ENCODE data around the gene NAPB.

DNA sequence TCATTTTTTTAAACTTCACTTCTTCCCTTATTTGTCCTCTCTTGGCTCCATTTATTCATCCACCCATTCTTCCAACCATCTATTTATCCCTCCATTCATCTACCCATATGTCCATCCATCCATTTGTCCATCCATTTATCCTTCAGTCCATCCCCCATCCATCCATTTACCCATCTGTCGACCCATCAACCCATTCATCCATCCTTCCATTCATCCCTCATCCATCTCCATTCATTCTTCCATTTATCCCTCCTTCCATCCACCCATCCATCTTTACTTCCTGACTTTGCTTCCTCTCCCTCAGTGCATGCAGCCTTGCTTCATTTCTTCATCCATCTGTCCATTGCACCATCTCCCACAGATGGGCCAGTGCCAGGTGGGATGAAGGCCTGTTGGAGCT, 29.6 kb upstream of the NAPB start:
- no peak for TF ChIP-seq POLR2AphosphoS5 (IDR thresholded peaks at IDR 0.05; ENCODE audit: low read depth, low read length)
- TF ChIP-seq POLR2A (IDR thresholded peaks at IDR 0.05; ENCODE audit: low read depth, low read length) = no peak
